A549 (cell line): ENCODE measurements around the gene MRPL34.

ENCODE experiments used
- CBX8 ChIP-seq: fragments of 200-600 bp; sonication (generic); IDR thresholded peaks from 2 replicates; pipeline ENCODE4 v1.6.1; 2016
- EP300 ChIP-seq, 2 experiments: fragments of >200 bp; sonication (Bioruptor Twin); formaldehyde crosslinking; IDR thresholded peaks; 2 replicates in 1 of 2; 3 replicates in 1 of 2; pipeline ENCODE4 v1.6.1; 2016 to 2017
- ESRRA ChIP-seq: fragments of 150-350 bp; IDR thresholded peaks from 2 replicates; pipeline ENCODE4 v1.6.1; 2014; ENCODE audit warnings: mild to moderate bottlenecking, low read length, borderline replicate concordance
- FOXS1 ChIP-seq: fragments of 250-450 bp; sonication (Bioruptor Pico); IDR thresholded peaks from 2 replicates; pipeline ENCODE4 v1.5.0; 2020; ENCODE audit warnings: mild to moderate bottlenecking, moderate library complexity
- MAFK ChIP-seq: fragments of 450-650 bp; IDR thresholded peaks from 2 replicates; pipeline ENCODE4 v1.6.1; 2014; ENCODE audit not compliant: partially characterized antibody
- PHF8 ChIP-seq: fragments of 200-600 bp; sonication (generic); IDR thresholded peaks from 2 replicates; pipeline ENCODE4 v1.6.1; 2016; ENCODE audit warnings: low read depth, mild to moderate bottlenecking, antibody characterized with exemption, moderate library complexity, borderline replicate concordance
- POLR2AphosphoS2 ChIP-seq: conservative IDR thresholded peaks from 2 replicates; pipeline ENCODE4 v1.6.1; 2012; ENCODE audit warnings: low read length, improper control_type of control experiment, inconsistent platforms
- RCOR1 ChIP-seq: fragments of 150-350 bp; IDR thresholded peaks from 2 replicates; pipeline ENCODE4 v1.6.1; 2014; ENCODE audit warnings: antibody characterized with exemption, low read length, low read depth
- SMC3 ChIP-seq: fragments of >200 bp; sonication (Bioruptor Twin); formaldehyde crosslinking; IDR thresholded peaks from 3 replicates; pipeline ENCODE4 v1.6.1; 2018; ENCODE audit warnings: inconsistent platforms
- TF ChIP-seq, protein P1 (sequence below): fragments of 200-600 bp; sonication (generic); IDR thresholded peaks from 2 replicates; pipeline ENCODE4 v1.6.1; 2016; ENCODE audit warnings: antibody characterized with exemption, mild to moderate bottlenecking, moderate library complexity
- TF ChIP-seq, protein P2 (sequence below): fragments of >200 bp; sonication (Bioruptor Twin); formaldehyde crosslinking; IDR thresholded peaks from 3 replicates; pipeline ENCODE4 v1.5.1; 2016

DNA sequence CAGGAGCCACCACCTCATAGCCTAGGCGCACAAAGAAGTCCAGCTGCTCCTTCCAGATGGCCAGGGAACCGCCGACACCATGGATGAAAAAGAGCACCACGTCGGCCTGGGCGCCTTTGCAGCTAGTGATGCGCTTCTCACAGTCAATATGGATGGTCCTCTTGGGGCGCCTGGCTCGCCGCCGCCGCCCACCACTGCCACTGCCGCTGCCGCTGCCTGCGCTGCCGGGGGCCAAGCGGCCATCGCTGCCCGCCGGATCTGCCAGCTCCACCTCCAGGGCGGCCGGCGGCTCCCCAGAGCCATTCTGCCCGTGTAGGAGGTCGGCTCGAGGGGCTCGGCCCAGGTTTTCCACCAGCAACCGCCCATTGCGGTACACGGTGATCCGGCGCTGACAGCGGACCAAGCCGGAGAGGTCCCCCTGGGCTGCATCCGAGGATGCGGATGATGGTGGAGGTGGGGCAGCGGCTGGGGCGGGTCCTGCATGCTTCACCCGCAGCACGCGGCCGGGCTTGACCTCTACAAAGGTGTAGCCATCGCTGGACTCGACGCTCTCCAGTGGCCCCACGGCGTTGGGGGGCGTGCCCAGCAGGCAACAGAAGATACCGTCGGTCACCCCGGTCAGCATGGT is 4.6 kb upstream of the MRPL34 start:
- TF ChIP-seq, protein P1, sequence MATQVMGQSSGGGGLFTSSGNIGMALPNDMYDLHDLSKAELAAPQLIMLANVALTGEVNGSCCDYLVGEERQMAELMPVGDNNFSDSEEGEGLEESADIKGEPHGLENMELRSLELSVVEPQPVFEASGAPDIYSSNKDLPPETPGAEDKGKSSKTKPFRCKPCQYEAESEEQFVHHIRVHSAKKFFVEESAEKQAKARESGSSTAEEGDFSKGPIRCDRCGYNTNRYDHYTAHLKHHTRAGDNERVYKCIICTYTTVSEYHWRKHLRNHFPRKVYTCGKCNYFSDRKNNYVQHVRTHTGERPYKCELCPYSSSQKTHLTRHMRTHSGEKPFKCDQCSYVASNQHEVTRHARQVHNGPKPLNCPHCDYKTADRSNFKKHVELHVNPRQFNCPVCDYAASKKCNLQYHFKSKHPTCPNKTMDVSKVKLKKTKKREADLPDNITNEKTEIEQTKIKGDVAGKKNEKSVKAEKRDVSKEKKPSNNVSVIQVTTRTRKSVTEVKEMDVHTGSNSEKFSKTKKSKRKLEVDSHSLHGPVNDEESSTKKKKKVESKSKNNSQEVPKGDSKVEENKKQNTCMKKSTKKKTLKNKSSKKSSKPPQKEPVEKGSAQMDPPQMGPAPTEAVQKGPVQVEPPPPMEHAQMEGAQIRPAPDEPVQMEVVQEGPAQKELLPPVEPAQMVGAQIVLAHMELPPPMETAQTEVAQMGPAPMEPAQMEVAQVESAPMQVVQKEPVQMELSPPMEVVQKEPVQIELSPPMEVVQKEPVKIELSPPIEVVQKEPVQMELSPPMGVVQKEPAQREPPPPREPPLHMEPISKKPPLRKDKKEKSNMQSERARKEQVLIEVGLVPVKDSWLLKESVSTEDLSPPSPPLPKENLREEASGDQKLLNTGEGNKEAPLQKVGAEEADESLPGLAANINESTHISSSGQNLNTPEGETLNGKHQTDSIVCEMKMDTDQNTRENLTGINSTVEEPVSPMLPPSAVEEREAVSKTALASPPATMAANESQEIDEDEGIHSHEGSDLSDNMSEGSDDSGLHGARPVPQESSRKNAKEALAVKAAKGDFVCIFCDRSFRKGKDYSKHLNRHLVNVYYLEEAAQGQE: no peak
- TF ChIP-seq EP300 (IDR thresholded peaks at IDR 0.05): no peak
- TF ChIP-seq, protein P2, sequence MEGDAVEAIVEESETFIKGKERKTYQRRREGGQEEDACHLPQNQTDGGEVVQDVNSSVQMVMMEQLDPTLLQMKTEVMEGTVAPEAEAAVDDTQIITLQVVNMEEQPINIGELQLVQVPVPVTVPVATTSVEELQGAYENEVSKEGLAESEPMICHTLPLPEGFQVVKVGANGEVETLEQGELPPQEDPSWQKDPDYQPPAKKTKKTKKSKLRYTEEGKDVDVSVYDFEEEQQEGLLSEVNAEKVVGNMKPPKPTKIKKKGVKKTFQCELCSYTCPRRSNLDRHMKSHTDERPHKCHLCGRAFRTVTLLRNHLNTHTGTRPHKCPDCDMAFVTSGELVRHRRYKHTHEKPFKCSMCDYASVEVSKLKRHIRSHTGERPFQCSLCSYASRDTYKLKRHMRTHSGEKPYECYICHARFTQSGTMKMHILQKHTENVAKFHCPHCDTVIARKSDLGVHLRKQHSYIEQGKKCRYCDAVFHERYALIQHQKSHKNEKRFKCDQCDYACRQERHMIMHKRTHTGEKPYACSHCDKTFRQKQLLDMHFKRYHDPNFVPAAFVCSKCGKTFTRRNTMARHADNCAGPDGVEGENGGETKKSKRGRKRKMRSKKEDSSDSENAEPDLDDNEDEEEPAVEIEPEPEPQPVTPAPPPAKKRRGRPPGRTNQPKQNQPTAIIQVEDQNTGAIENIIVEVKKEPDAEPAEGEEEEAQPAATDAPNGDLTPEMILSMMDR: no peak
- TF ChIP-seq RCOR1: no peak
- TF ChIP-seq CBX8: no peak
- no peak for TF ChIP-seq MAFK
- no peak for TF ChIP-seq POLR2AphosphoS2
- no peak for TF ChIP-seq SMC3
- no peak for TF ChIP-seq ESRRA
- TF ChIP-seq FOXS1: no peak
- TF ChIP-seq PHF8: no peak
